ENCODE measurements around the gene BCORL1.

Gene BCORL1

DNA sequence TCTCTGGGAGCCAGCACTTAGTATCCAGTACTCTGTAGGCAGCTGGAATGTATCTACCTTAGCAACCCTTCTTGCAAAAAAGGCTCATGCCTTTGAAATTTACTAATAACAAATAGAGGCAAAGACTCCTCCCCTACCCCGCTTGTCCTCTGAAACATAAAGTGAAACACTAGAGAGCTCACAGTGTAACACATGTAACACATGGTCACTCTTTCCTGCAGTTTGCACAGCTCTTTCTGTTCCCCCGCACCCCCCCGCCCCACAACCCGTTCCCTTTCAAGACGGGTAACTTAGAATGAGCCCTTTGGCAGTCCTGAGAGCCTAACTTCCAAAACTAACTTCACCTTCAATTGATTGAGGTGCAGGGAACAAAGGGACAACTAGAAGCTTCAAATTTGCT is 6.0 kb upstream of the BCORL1 start:
- Histone ChIP-seq H3K4me3 (ENCODE audit: low read length) (no peak overlapping the region), H3K36me3 (ENCODE audit: control insufficient read depth, insufficient read depth, low read length) (no peaks in the 10 kb centered on the region), H3K27me3 (ENCODE audit: control insufficient read depth, insufficient read depth, low read length) (peaks cover 4% of the 10 kb centered on the region), H3K4me1 (ENCODE audit: control insufficient read depth, insufficient read depth, low read length) (no peaks in the 10 kb centered on the region), H3K9me3 (ENCODE audit: control insufficient read depth, low read length) (no peaks in the 10 kb centered on the region), H3K9ac (ENCODE audit: low read length) (no peak overlapping the region)

DNA sequence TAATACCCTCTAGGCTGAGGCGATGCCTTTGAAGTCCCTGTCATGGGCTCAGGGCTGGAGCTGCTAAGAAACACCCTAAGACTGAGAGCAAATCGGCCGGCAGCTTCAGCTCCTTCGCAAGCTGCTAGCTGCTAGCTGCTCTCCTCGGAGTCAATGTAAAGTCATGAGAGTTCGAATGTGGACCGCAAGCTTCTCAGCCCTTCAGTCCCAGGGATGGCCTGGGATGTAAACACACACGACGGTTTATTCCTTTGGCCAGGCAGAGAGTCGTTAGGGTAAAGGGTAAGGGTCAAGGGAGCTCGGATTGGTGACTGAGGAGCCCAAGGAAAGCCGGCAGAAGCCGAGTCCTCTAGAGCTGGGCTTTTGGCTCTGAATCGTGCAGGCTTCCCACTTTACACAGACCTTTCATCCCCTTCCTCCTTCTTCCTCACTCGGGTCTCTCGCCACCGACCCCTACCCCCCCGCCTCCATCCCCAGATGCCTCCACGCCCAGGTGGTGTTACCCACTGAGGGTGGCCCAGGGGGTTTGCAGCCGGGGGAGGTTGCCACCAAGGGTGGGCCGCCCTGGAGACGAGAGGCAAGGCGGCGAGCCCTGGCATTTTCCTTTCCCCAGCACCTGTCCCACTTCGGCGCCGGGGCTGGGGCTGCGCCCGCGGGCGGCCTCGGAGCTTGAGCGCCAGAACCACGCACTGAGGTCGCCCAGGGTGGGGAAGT is 3.1 kb upstream of the BCORL1 start:
- H3K9me3 ChIP-seq (ENCODE audit: control insufficient read depth, low read length), result no peaks in the 10 kb centered on the region
- no peaks in the 10 kb centered on the region for H3K36me3 ChIP-seq (ENCODE audit: control insufficient read depth, insufficient read depth, low read length)
- H3K27me3 ChIP-seq (ENCODE audit: control insufficient read depth, insufficient read depth, low read length), result peaks cover 5% of the 10 kb centered on the region
- H3K4me1 ChIP-seq (ENCODE audit: control insufficient read depth, insufficient read depth, low read length), result no peaks in the 10 kb centered on the region
- no peak overlapping the region for H3K9ac ChIP-seq (ENCODE audit: low read length)
- no peak overlapping the region for H3K4me3 ChIP-seq (ENCODE audit: low read length)

DNA sequence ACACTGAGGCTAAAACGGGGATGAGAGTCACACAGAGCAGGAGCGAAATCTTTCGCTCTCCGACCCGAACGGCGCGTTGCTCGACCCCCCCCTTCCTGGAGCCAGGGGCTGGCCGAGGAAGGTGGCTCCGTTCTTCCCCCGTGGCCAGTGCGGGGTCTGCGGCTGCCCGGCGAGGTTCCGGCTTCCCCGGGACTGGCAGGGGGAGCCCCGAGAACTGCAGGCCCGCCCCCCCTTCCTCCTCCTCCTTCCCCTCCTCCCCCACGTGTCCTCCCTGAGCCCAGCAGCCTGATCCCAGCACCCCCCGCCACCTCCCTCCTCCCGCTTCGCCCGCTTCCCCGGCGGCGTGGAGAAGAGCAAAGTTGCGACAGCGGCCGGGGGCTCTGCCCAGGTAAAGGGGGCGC is 2.4 kb upstream of the BCORL1 start:
- Histone ChIP-seq H3K9me3 (ENCODE audit: control insufficient read depth, low read length) (no peaks in the 10 kb centered on the region), H3K9ac (ENCODE audit: low read length) (no peak overlapping the region), H3K27me3 (ENCODE audit: control insufficient read depth, insufficient read depth, low read length) (peaks cover 5% of the 10 kb centered on the region), H3K4me1 (ENCODE audit: control insufficient read depth, insufficient read depth, low read length) (no peaks in the 10 kb centered on the region), H3K36me3 (ENCODE audit: control insufficient read depth, insufficient read depth, low read length) (no peaks in the 10 kb centered on the region), H3K4me3 (ENCODE audit: low read length) (no peak overlapping the region)

DNA sequence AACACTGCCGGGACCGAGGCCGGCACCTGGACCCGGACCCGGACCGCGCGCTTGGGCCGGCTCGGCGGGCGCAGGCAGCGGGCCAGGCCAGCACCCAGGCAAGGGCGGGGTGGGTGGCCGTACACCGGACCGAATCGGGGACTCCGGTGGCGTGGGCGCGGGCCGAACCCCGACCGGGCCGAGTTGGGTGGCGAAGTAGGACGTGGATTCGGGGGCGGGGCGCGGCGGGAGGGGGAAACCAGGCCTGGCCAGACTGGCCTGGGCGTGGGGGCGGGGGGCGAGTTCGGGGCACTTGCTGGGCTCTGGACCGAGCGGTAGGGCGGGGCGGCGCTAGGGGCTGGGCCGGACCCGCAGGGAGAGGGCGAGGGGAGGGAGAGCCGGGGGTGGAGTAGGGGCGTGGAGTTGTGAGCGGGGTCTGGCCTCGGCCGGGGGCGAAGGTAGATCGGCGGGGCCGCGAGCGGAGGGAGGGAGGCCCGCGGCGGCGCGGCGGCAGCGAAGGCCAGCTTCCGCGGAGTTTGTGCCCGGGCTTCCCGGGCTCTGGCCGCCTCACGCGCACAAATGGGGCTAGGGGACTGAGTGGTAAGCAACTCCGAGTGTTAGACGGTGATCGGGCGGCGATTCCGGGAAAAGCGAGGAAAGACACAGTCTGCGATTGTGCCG is 1.8 kb upstream of the BCORL1 start:
- H3K9me3 ChIP-seq (ENCODE audit: control insufficient read depth, low read length), result no peaks in the 10 kb centered on the region
- peaks cover 5% of the 10 kb centered on the region for H3K27me3 ChIP-seq (ENCODE audit: control insufficient read depth, insufficient read depth, low read length)
- peak overlapping the region; percentile 39 for H3K9ac ChIP-seq (ENCODE audit: low read length)
- no peaks in the 10 kb centered on the region for H3K36me3 ChIP-seq (ENCODE audit: control insufficient read depth, insufficient read depth, low read length)
- no peak overlapping the region for H3K4me3 ChIP-seq (ENCODE audit: low read length)
- no peaks in the 10 kb centered on the region for H3K4me1 ChIP-seq (ENCODE audit: control insufficient read depth, insufficient read depth, low read length)

DNA sequence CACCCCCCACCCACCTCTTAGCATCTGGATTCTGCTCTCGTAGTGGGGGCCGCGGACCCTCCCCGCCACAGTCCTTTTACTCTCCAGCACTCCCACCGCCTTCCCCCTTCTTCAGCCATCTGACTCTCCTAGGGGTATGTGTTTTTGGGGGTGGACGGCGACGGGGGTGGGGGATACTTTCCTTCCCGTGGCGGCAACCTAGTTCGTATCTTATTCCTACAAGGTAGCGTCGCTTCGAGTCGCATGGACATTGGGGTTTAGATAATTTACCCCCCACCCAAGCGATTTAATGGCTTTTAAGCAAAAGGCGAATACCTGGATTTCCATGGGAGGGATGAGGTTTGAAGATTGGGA is 1.3 kb upstream of the BCORL1 start:
- H3K9ac ChIP-seq (ENCODE audit: low read length), result peak overlapping the region; percentile 39
- H3K9me3 ChIP-seq (ENCODE audit: control insufficient read depth, low read length), result no peaks in the 10 kb centered on the region
- peaks cover 5% of the 10 kb centered on the region for H3K27me3 ChIP-seq (ENCODE audit: control insufficient read depth, insufficient read depth, low read length)
- no peak overlapping the region for H3K4me3 ChIP-seq (ENCODE audit: low read length)
- no peaks in the 10 kb centered on the region for H3K4me1 ChIP-seq (ENCODE audit: control insufficient read depth, insufficient read depth, low read length)
- no peaks in the 10 kb centered on the region for H3K36me3 ChIP-seq (ENCODE audit: control insufficient read depth, insufficient read depth, low read length)

GRCh38 chrX:129981752-129982299 is 609 bp upstream of the BCORL1 start:
- H3K36me3 ChIP-seq (ENCODE audit: control insufficient read depth, insufficient read depth, low read length), result no peaks in the 10 kb centered on the region
- H3K4me3 ChIP-seq (ENCODE audit: low read length), result no peak overlapping the region
- H3K9me3 ChIP-seq (ENCODE audit: control insufficient read depth, low read length), result no peaks in the 10 kb centered on the region
- peaks cover 5% of the 10 kb centered on the region for H3K27me3 ChIP-seq (ENCODE audit: control insufficient read depth, insufficient read depth, low read length)
- H3K4me1 ChIP-seq (ENCODE audit: control insufficient read depth, insufficient read depth, low read length), result no peaks in the 10 kb centered on the region
- no peak overlapping the region for H3K9ac ChIP-seq (ENCODE audit: low read length)

DNA sequence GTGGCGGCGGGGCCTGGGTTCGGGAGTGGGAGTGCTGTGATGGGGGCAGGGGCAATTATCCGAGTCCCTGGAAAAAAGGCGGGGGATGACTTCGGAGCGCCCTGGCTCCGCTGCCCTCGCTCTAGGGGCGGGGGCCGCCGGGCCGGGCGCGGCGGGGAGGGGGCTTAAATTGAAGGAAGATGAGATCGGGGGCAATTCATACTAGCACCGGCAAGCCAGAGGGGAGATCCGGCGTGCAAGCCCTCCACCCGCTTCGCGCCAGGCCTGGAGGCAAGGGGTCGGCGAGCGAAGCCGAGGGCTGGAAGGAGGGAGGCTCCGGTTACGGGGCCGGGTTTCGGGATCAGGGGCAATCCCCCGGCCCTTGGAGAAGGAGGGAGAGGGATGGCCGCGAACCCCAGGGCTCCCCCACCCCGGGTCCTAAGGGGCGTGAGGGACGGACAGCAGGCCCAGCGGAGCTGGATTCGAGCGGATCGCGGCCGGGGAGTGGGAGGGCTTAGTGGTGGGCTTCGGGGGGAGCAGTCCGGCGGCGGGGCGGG is 1.2 kb downstream of the BCORL1 start:
- no peaks in the 10 kb centered on the region for H3K9me3 ChIP-seq (ENCODE audit: control insufficient read depth, low read length)
- H3K9ac ChIP-seq (ENCODE audit: low read length), result peak overlapping the region; percentile 43

GRCh38 chrX:129984111-129984958 is 1.9 kb downstream of the BCORL1 start:
- Histone ChIP-seq H3K4me1 (ENCODE audit: control insufficient read depth, insufficient read depth, low read length) (no peaks in the 10 kb centered on the region), H3K9ac (ENCODE audit: low read length) (peak overlapping the region; percentile 39), H3K36me3 (ENCODE audit: control insufficient read depth, insufficient read depth, low read length) (no peaks in the 10 kb centered on the region), H3K4me3 (ENCODE audit: low read length) (no peak overlapping the region), H3K27me3 (ENCODE audit: control insufficient read depth, insufficient read depth, low read length) (peaks cover 5% of the 10 kb centered on the region), H3K9me3 (ENCODE audit: control insufficient read depth, low read length) (no peaks in the 10 kb centered on the region)

More for the DNA sequence above, 1.2 kb downstream of the BCORL1 start:
- Histone ChIP-seq H3K4me3 (ENCODE audit: low read length) (no peak overlapping the region), H3K36me3 (ENCODE audit: control insufficient read depth, insufficient read depth, low read length) (no peaks in the 10 kb centered on the region), H3K4me1 (ENCODE audit: control insufficient read depth, insufficient read depth, low read length) (no peaks in the 10 kb centered on the region), H3K27me3 (ENCODE audit: control insufficient read depth, insufficient read depth, low read length) (peaks cover 5% of the 10 kb centered on the region)

- Histone ChIP-seq H3K4me3 (ENCODE audit: low read length) (no peak overlapping the region), H3K27me3 (ENCODE audit: control insufficient read depth, insufficient read depth, low read length) (no peaks in the 10 kb centered on the region), H3K9ac (ENCODE audit: low read length) (no peak overlapping the region), H3K36me3 (ENCODE audit: control insufficient read depth, insufficient read depth, low read length) (no peaks in the 10 kb centered on the region), H3K9me3 (ENCODE audit: control insufficient read depth, low read length) (no peaks in the 10 kb centered on the region), H3K4me1 (ENCODE audit: control insufficient read depth, insufficient read depth, low read length) (no peaks in the 10 kb centered on the region)
These were observed 5.4 kb downstream of the BCORL1 start for GRCh38 chrX:129987871-129988270.

DNA sequence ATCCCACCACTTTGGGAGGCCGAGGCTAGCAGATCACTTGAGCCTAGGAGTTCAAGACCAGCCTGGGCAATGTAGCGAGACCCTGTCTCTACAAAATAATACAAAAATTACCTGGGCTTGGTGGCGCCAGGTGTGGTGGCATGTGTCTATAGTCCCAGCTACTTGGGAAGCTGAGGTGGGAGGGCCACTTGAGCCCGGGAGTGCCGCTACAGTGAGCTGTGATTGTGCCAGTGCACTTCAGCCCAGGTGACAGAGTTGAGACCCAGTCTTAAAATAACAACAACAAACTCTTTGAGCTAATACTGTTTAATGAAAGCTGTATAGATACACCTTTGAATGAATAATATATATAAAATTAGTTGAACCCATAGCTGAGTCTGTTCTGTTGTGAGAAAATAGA is 9.7 kb downstream of the BCORL1 start:
- no peak overlapping the region for H3K4me3 ChIP-seq (ENCODE audit: low read length)
- no peaks in the 10 kb centered on the region for H3K27me3 ChIP-seq (ENCODE audit: control insufficient read depth, insufficient read depth, low read length)
- peaks cover 3% of the 10 kb centered on the region for H3K4me1 ChIP-seq (ENCODE audit: control insufficient read depth, insufficient read depth, low read length)
- H3K9me3 ChIP-seq (ENCODE audit: control insufficient read depth, low read length), result no peaks in the 10 kb centered on the region
- H3K9ac ChIP-seq (ENCODE audit: low read length), result no peak overlapping the region
- no peaks in the 10 kb centered on the region for H3K36me3 ChIP-seq (ENCODE audit: control insufficient read depth, insufficient read depth, low read length)

- H3K27me3 ChIP-seq (ENCODE audit: control insufficient read depth, insufficient read depth, low read length), result no peaks in the 10 kb centered on the region
- no peaks in the 10 kb centered on the region for H3K9me3 ChIP-seq (ENCODE audit: control insufficient read depth, low read length)
- peaks cover 3% of the 10 kb centered on the region for H3K4me1 ChIP-seq (ENCODE audit: control insufficient read depth, insufficient read depth, low read length)
- H3K36me3 ChIP-seq (ENCODE audit: control insufficient read depth, insufficient read depth, low read length), result no peaks in the 10 kb centered on the region
- H3K9ac ChIP-seq (ENCODE audit: low read length), result no peak overlapping the region
- no peak overlapping the region for H3K4me3 ChIP-seq (ENCODE audit: low read length)
These were observed 13.7 kb downstream of the BCORL1 start for GRCh38 chrX:129996120-129996519.

GRCh38 chrX:129997086-129997485 is 14.7 kb downstream of the BCORL1 start:
- H3K36me3 ChIP-seq (ENCODE audit: control insufficient read depth, insufficient read depth, low read length), result no peaks in the 10 kb centered on the region
- H3K9ac ChIP-seq (ENCODE audit: low read length), result no peak overlapping the region
- no peak overlapping the region for H3K4me3 ChIP-seq (ENCODE audit: low read length)
- peaks cover 3% of the 10 kb centered on the region for H3K4me1 ChIP-seq (ENCODE audit: control insufficient read depth, insufficient read depth, low read length)
- H3K27me3 ChIP-seq (ENCODE audit: control insufficient read depth, insufficient read depth, low read length), result no peaks in the 10 kb centered on the region
- no peaks in the 10 kb centered on the region for H3K9me3 ChIP-seq (ENCODE audit: control insufficient read depth, low read length)

Measured in mucosa of stomach (tissue), 1 donor.